Measurements from ENCODE around the gene CLMN.

DNA sequence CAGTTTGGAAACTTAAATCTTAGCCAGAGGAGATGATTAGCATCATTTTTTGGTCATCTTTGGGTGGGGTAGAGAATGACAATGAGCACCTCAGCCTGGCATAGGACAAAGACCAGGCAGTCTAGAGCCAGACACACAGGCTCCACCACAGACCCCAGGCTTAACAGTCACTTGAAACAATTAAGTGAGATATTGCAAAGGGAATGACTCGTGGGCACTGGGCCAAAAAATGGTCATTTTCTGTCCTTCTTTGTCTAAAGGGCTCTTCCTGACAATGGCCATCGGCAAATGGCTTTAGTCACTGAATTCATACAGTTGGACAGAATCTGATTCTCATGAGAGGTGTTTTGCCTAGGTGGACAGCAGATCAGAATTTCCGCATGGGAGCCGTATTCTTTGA, 84.4 kb downstream of the CLMN start:
- no peak for TF ChIP-seq JUND (IDR thresholded peaks at IDR 0.05)
- no peak for TF ChIP-seq RAD21 (IDR thresholded peaks at IDR 0.05; ENCODE audit: low read depth)
- TF ChIP-seq TCF7L2 (IDR thresholded peaks at IDR 0.05; ENCODE audit: borderline replicate concordance, extremely low read depth, insufficient read depth, insufficient read length), result no peak
- TF ChIP-seq, protein P1, sequence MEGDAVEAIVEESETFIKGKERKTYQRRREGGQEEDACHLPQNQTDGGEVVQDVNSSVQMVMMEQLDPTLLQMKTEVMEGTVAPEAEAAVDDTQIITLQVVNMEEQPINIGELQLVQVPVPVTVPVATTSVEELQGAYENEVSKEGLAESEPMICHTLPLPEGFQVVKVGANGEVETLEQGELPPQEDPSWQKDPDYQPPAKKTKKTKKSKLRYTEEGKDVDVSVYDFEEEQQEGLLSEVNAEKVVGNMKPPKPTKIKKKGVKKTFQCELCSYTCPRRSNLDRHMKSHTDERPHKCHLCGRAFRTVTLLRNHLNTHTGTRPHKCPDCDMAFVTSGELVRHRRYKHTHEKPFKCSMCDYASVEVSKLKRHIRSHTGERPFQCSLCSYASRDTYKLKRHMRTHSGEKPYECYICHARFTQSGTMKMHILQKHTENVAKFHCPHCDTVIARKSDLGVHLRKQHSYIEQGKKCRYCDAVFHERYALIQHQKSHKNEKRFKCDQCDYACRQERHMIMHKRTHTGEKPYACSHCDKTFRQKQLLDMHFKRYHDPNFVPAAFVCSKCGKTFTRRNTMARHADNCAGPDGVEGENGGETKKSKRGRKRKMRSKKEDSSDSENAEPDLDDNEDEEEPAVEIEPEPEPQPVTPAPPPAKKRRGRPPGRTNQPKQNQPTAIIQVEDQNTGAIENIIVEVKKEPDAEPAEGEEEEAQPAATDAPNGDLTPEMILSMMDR (IDR thresholded peaks at IDR 0.05 in 2 of 3, conservative IDR thresholded peaks at IDR 0.05 in 1 of 3; ENCODE audit: borderline replicate concordance in 1 of 3, insufficient read depth in 1 of 3, low read depth in 2 of 3, low read length in 2 of 3), result no peak
